Hepatocyte (in vitro differentiated cells): ENCODE data around the gene SNPH. TPM values are rescaled to one million over a fixed set of nuclear protein-coding genes. Genes with fewer than 3 reads are reported as not detected.
"Not testable (repeated sequence)": the region's sequence is repeated elsewhere in the genome, so short reads cannot be mapped to it uniquely, and the experiment has no call there.

ENCODE experiments used
- DNase-seq: peaks from one replicate; pipeline ENCODE4 v3.0.0-alpha.2; 2016; ENCODE audit warnings: low spot score
- H2AFZ ChIP-seq: fragments of 200-600 bp; sonication (generic); 2 replicates; pipeline ENCODE4 v1.6.0; 2016; ENCODE audit warnings: antibody characterized with exemption, mild to moderate bottlenecking
- H3K27ac ChIP-seq: fragments of 200-600 bp; sonication (generic); 2 replicates; pipeline ENCODE4 v1.5.1; 2016; ENCODE audit warnings: mild to moderate bottlenecking
- H3K27me3 ChIP-seq: fragments of 200-600 bp; sonication (generic); 2 replicates; pipeline ENCODE4 v1.6.1; 2016
- H3K36me3 ChIP-seq: fragments of 200-600 bp; sonication (generic); replicated peaks from 2 replicates; pipeline ENCODE4 v1.5.1; 2016; ENCODE audit warnings: low read depth; ENCODE audit not compliant: insufficient read depth
- H3K4me1 ChIP-seq: fragments of 200-600 bp; sonication (generic); 2 replicates; pipeline ENCODE4 v1.5.1; 2016; ENCODE audit warnings: mild to moderate bottlenecking, moderate library complexity; ENCODE audit not compliant: insufficient read depth
- H3K4me2 ChIP-seq: fragments of 200-600 bp; sonication (generic); 2 replicates; pipeline ENCODE4 v1.6.0; 2016
- H3K4me3 ChIP-seq: fragments of 200-600 bp; sonication (generic); 2 replicates; pipeline ENCODE4 v1.5.1; 2016; ENCODE audit warnings: mild to moderate bottlenecking
- H3K79me2 ChIP-seq: fragments of 200-600 bp; sonication (generic); 2 replicates; pipeline ENCODE4 v1.6.0; 2017; ENCODE audit warnings: mild to moderate bottlenecking
- H3K9me2 ChIP-seq: fragments of 200-600 bp; sonication (generic); replicated peaks from 2 replicates; pipeline ENCODE4 v1.6.0; 2017; ENCODE audit warnings: mild to moderate bottlenecking; ENCODE audit not compliant: insufficient read depth
- H3K9me3 ChIP-seq: fragments of 200-600 bp; sonication (generic); 2 replicates; pipeline ENCODE4 v1.5.1; 2016; ENCODE audit warnings: low read depth, mild to moderate bottlenecking
- H4K20me1 ChIP-seq: fragments of 200-600 bp; sonication (generic); 2 replicates; pipeline ENCODE4 v1.6.0; 2016; ENCODE audit warnings: mild to moderate bottlenecking; ENCODE audit not compliant: insufficient read depth, poor library complexity, severe bottlenecking
- CTCF ChIP-seq: fragments of 200-600 bp; sonication (generic); IDR thresholded peaks from 2 replicates; pipeline ENCODE4 v1.5.1; 2016; ENCODE audit warnings: antibody characterized with exemption, mild to moderate bottlenecking; ENCODE audit not compliant: poor library complexity
- EZH2 ChIP-seq: fragments of 200-600 bp; sonication (generic); IDR thresholded peaks from 2 replicates; pipeline ENCODE4 v1.6.1; 2016; ENCODE audit warnings: antibody characterized with exemption, mild to moderate bottlenecking, borderline replicate concordance
- EZH2phosphoT487 ChIP-seq: fragments of 200-600 bp; sonication (generic); IDR thresholded peaks from one replicate; pipeline ENCODE4 v1.6.1; 2018; ENCODE audit warnings: antibody characterized with exemption, mild to moderate bottlenecking, low read depth, moderate library complexity; ENCODE audit not compliant: unreplicated experiment, severe bottlenecking
- WGBS: methylation state at CpG from one replicate; pipeline ENCODE4 v1.1.6; 2016; ENCODE audit warnings: low lambda C conversion rate; ENCODE audit errors: missing lambda C conversion rate; 5-methylcytosine and 5-hydroxymethylcytosine counted together
- polyA plus RNA-seq: library from polyadenylated mRNA; unstranded; fragments of >200 nt; fragmentation: Nextera tagmentation; extraction: Ambion mirVana; gene quantifications from 2 replicates; pipeline ENCODE4 v1.2.1, GENCODE V29; 2016
- total RNA-seq: library from RNA; depleted of rRNA; stranded (reverse); fragments of >200 nt; gene quantifications from 2 replicates; pipeline ENCODE4 v1.2.3, GENCODE V29; 2014

SNPH gene
- total RNA-seq (3.7 and 3.9 TPM in 2 replicates), polyA plus RNA-seq (2.3 TPM in 2 replicates)

GRCh38 chr20:1266167-1266973, at the start of gene SNPH:
Gene SNPH, plus strand, starts transcription at chr20:1266294. Its CDS starts 29,946 bp downstream, at chr20:1296240.
- TF ChIP-seq EZH2phosphoT487 (no peak), CTCF (peak; percentile 5)
- DNase-seq: peak; percentile 77
- peak within 1 kb of the TSS; percentile 94 for H3K4me2 ChIP-seq
- H3K79me2 ChIP-seq: no peaks in the 10 kb centered on the region
- H3K4me1 ChIP-seq: peaks cover 7% of the 10 kb centered on the region
- peak within 1 kb of the TSS; percentile 49 for H2AFZ ChIP-seq
- WGBS: under 1% methylated on average over 35 of the region's 61 CpGs
- no peaks in the 10 kb centered on the region for H4K20me1 ChIP-seq
- H3K9me2 ChIP-seq: no peaks in the 10 kb centered on the region
- H3K27me3 ChIP-seq: no peaks in the 10 kb centered on the region
- H3K36me3 ChIP-seq: no peaks in the 10 kb centered on the region
- H3K9me3 ChIP-seq: no peaks in the 10 kb centered on the region
- H3K27ac ChIP-seq: peak within 1 kb of the TSS; percentile 31
- H3K4me3 ChIP-seq: peak within 1 kb of the TSS; percentile 43

- not testable (repeated sequence) for H3K4me2 ChIP-seq, H3K9me2 ChIP-seq, H3K79me2 ChIP-seq, H3K4me3 ChIP-seq, H3K27ac ChIP-seq, H3K27me3 ChIP-seq, H2AFZ ChIP-seq, DNase-seq, H3K4me1 ChIP-seq, H4K20me1 ChIP-seq, H3K36me3 ChIP-seq, H3K9me3 ChIP-seq
- WGBS: 78% methylated on average over 19 of the region's 19 CpGs
Observed at GRCh38 chr20:1216527-1217427, 49.3 kb upstream of the SNPH start.

GRCh38 chr20:1222750-1223149, 43.3 kb upstream of the SNPH start:
- H3K27me3 ChIP-seq: peaks cover 14% of the 10 kb centered on the region
- H3K36me3 ChIP-seq: not testable (repeated sequence)
- WGBS: 91% methylated on average over 3 of the region's 4 CpGs

GRCh38 chr20:1224205-1224890, 41.7 kb upstream of the SNPH start:
- no peaks in the 10 kb centered on the region for H3K9me3 ChIP-seq
- H3K9me2 ChIP-seq: no peaks in the 10 kb centered on the region
- no peak overlapping the region for H3K4me3 ChIP-seq
- H3K4me1 ChIP-seq: peaks cover 7% of the 10 kb centered on the region
- no peak overlapping the region for H3K27ac ChIP-seq
- no peak overlapping the region for H3K4me2 ChIP-seq
- no peak overlapping the region for H2AFZ ChIP-seq
- TF ChIP-seq EZH2 (no peak), EZH2phosphoT487 (no peak), CTCF (no peak)
- no peaks in the 10 kb centered on the region for H3K36me3 ChIP-seq
- DNase-seq: no peak
- H3K79me2 ChIP-seq: no peaks in the 10 kb centered on the region
- H4K20me1 ChIP-seq: no peaks in the 10 kb centered on the region
- WGBS: 95% methylated on average over 20 of the region's 20 CpGs
- H3K27me3 ChIP-seq: peaks cover 25% of the 10 kb centered on the region

More at GRCh38 chr20:1222750-1223149, 43.3 kb upstream of the SNPH start:
- H3K4me3 ChIP-seq, H4K20me1 ChIP-seq, H2AFZ ChIP-seq, H3K9me3 ChIP-seq, H3K4me1 ChIP-seq, H3K27ac ChIP-seq, H3K79me2 ChIP-seq, DNase-seq, H3K9me2 ChIP-seq, H3K4me2 ChIP-seq: not testable (repeated sequence)
